HG02943 (cell line): ENCODE data around the gene LRCH4.

Experiments
- ATAC-seq: cut with Tn5 transposase; IDR thresholded peaks from one replicate; pipeline ENCODE4 v1.9.1; 2021; ENCODE audit warnings: mild to moderate bottlenecking, low read depth, moderate library complexity; ENCODE audit not compliant: unreplicated experiment

Gene LRCH4

GRCh38 chr7:100582650-100583049 lies 3.3 kb downstream of the LRCH4 start:
- ATAC-seq: no peak

GRCh38 chr7:100582041-100582579 lies 3.8 kb downstream of the LRCH4 start:
- ATAC-seq: no peak

GRCh38 chr7:100580466-100581283 lies 5.3 kb downstream of the LRCH4 start:
- ATAC-seq: no peak

GRCh38 chr7:100578246-100579183 lies 7.4 kb downstream of the LRCH4 start:
- no peak for ATAC-seq

GRCh38 chr7:100577507-100577906 lies 8.4 kb downstream of the LRCH4 start:
- ATAC-seq: no peak

- ATAC-seq: no peak
Observed at GRCh38 chr7:100577103-100577502, 8.8 kb downstream of the LRCH4 start.

GRCh38 chr7:100576384-100576993 lies 9.4 kb downstream of the LRCH4 start:
- ATAC-seq: no peak

GRCh38 chr7:100575746-100576383 lies 10.1 kb downstream of the LRCH4 start:
- no peak for ATAC-seq

- no peak for ATAC-seq
Observed at GRCh38 chr7:100575206-100575631, 10.7 kb downstream of the LRCH4 start.

- no peak for ATAC-seq
Observed at GRCh38 chr7:100574362-100575205, 11.3 kb downstream of the LRCH4 start.

GRCh38 chr7:100573691-100574361 lies 12.1 kb downstream of the LRCH4 start, which contains the start of gene SAP25:
TSS of gene SAP25 (minus strand) at chr7:100573900. CDS start at chr7:100573742, 158 bp downstream.
- no peak for ATAC-seq

GRCh38 chr7:100572949-100573675 lies 12.8 kb downstream of the LRCH4 start:
- ATAC-seq: no peak

- ATAC-seq: no peak
Observed at GRCh38 chr7:100572281-100572948, 13.5 kb downstream of the LRCH4 start.

GRCh38 chr7:100571829-100572116 lies 14.2 kb downstream of the LRCH4 start:
- no peak for ATAC-seq

GRCh38 chr7:100570954-100571828 lies 14.7 kb downstream of the LRCH4 start:
- no peak for ATAC-seq

GRCh38 chr7:100568896-100569844 lies 16.8 kb downstream of the LRCH4 start:
- no peak for ATAC-seq
